IMR-90 (cell line): ENCODE data around the gene UBP1. TPM values are rescaled to one million over a fixed set of nuclear protein-coding genes. Genes with fewer than 3 reads are reported as not detected.

ENCODE experiments used
- ATAC-seq: fragments of 200-7000 bp; cut with Tn5 transposase; 2 replicates; pipeline ENCODE4 v1.9.1; 2020; ENCODE audit warnings: low read depth, mild to moderate bottlenecking, moderate library complexity
- BruUV-seq: library from RNA; stranded (reverse); fragments of 400-500 nt; replicated peaks from 2 replicates; lab custom pipeline; 2021; lab: Mats Ljungman, UMichigan
- CTCF ChIA-PET: fragments of 300-600 bp; formaldehyde crosslinking; extraction: SDS; loops from one replicate; lab custom pipeline; 2021; ENCODE audit warnings: antibody characterized with exemption; lab: Yijun Ruan, JAX
- POLR2A ChIA-PET: fragments of 300-600 bp; sonication (Branson Sonifier 250); formaldehyde crosslinking; loops from one replicate; lab custom pipeline; 2022; ENCODE audit warnings: antibody characterized with exemption; ENCODE audit not compliant: unreplicated experiment; lab: Charles Lee
- DNase-seq: peaks from one replicate; pipeline ENCODE4 v3.0.0; 2013
- H2AFZ ChIP-seq: replicated peaks from 2 replicates; pipeline ENCODE3; 2013; ENCODE audit warnings: low read length, mild to moderate bottlenecking; ENCODE audit not compliant: poor library complexity
- H2AK5ac ChIP-seq: 2 replicates; pipeline ENCODE4 v1.6.1; 2013; ENCODE audit warnings: low read depth, low read length, inconsistent platforms
- H2AK9ac ChIP-seq: replicated peaks from 2 replicates; pipeline ENCODE3; 2013; ENCODE audit warnings: mild to moderate bottlenecking, low read depth, low read length, moderate library complexity; ENCODE audit not compliant: poor library complexity
- H2BK120ac ChIP-seq: 2 replicates; pipeline ENCODE4 v1.6.1; 2013; ENCODE audit warnings: low read depth, low read length, inconsistent platforms
- H2BK15ac ChIP-seq: 3 replicates; pipeline ENCODE4 v1.6.1; 2013; ENCODE audit warnings: low read depth, low read length, inconsistent platforms
- H2BK20ac ChIP-seq: 2 replicates; pipeline ENCODE4 v1.6.1; 2013; ENCODE audit warnings: low read depth, mild to moderate bottlenecking, inconsistent platforms, low read length, moderate library complexity
- H2BK5ac ChIP-seq: 2 replicates; pipeline ENCODE4 v1.6.1; 2013; ENCODE audit warnings: mild to moderate bottlenecking, low read depth, low read length, inconsistent platforms; ENCODE audit not compliant: poor library complexity, severe bottlenecking
- H3K14ac ChIP-seq: replicated peaks from 2 replicates; pipeline ENCODE4 v1.6.1; 2013; ENCODE audit warnings: low read depth, low read length, inconsistent platforms
- H3K18ac ChIP-seq: 2 replicates; pipeline ENCODE4 v1.6.1; 2013; ENCODE audit warnings: low read depth, low read length, control low read depth
- H3K23ac ChIP-seq: 2 replicates; pipeline ENCODE4 v1.6.1; 2013; ENCODE audit warnings: low read depth, low read length, inconsistent platforms
- H3K27ac ChIP-seq: 2 replicates; pipeline ENCODE4 v1.5.1; 2013; ENCODE audit warnings: mild to moderate bottlenecking, control low read depth, low read length; ENCODE audit not compliant: insufficient read depth
- H3K27me3 ChIP-seq: 2 replicates; pipeline ENCODE4 v1.6.1; 2013; ENCODE audit warnings: low read length; ENCODE audit not compliant: control insufficient read depth, insufficient read depth
- H3K36me3 ChIP-seq: 2 replicates; pipeline ENCODE4 v1.6.1; 2013; ENCODE audit warnings: low read length, mixed read lengths; ENCODE audit not compliant: control insufficient read depth, insufficient read depth
- H3K4ac ChIP-seq: 2 replicates; pipeline ENCODE4 v1.6.1; 2013; ENCODE audit warnings: low read depth, low read length, inconsistent platforms
- H3K4me1 ChIP-seq: 2 replicates; pipeline ENCODE4 v1.6.1; 2013; ENCODE audit warnings: low read length, mixed read lengths; ENCODE audit not compliant: control insufficient read depth, insufficient read depth
- H3K4me2 ChIP-seq: 2 replicates; pipeline ENCODE4 v1.6.1; 2013; ENCODE audit warnings: low read depth, mild to moderate bottlenecking, control low read depth, low read length, moderate library complexity
- H3K4me3 ChIP-seq: 2 replicates; pipeline ENCODE4 v1.5.1; 2013; ENCODE audit warnings: low read depth, mild to moderate bottlenecking, control low read depth, low read length, moderate library complexity; ENCODE audit not compliant: insufficient read depth
- H3K56ac ChIP-seq: 2 replicates; pipeline ENCODE4 v1.6.1; 2013; ENCODE audit warnings: low read length, inconsistent platforms; ENCODE audit not compliant: insufficient read depth; ENCODE audit errors: extremely low read depth
- H3K79me1 ChIP-seq, 2 experiments: 2 replicates each; pipeline ENCODE4 v1.6.1; 2013; ENCODE audit warnings: low read length in 2 of 2, inconsistent platforms in 1 of 2, low read depth in 1 of 2
- H3K9ac ChIP-seq: 2 replicates; pipeline ENCODE4 v1.6.1; 2013; ENCODE audit warnings: low read depth, low read length, control low read depth
- H3K9me1 ChIP-seq: 2 replicates; pipeline ENCODE4 v1.6.1; 2013; ENCODE audit warnings: low read length, inconsistent platforms; ENCODE audit not compliant: insufficient read depth
- H3K9me3 ChIP-seq: 2 replicates; pipeline ENCODE4 v1.6.1; 2013; ENCODE audit warnings: low read length; ENCODE audit not compliant: control insufficient read depth, insufficient read depth
- H4K20me1 ChIP-seq: 2 replicates; pipeline ENCODE4 v1.6.1; 2013; ENCODE audit warnings: low read length, inconsistent platforms; ENCODE audit not compliant: insufficient read depth
- H4K5ac ChIP-seq: 2 replicates; pipeline ENCODE4 v1.6.1; 2013; ENCODE audit warnings: mild to moderate bottlenecking, low read depth, low read length, control low read depth
- H4K8ac ChIP-seq, 2 experiments: 2 replicates each; pipeline ENCODE4 v1.6.1; 2013; ENCODE audit warnings: low read depth in 2 of 2, low read length in 2 of 2, control low read depth in 1 of 2, inconsistent platforms in 1 of 2
- H4K91ac ChIP-seq: 2 replicates; pipeline ENCODE4 v1.6.1; 2013; ENCODE audit warnings: low read depth, low read length, inconsistent platforms; ENCODE audit not compliant: insufficient read depth
- FOS ChIP-seq: fragments of 150-350 bp; IDR thresholded peaks from 2 replicates; pipeline ENCODE4 v1.6.1; 2016; ENCODE audit warnings: low read depth, low read length
- MAFK ChIP-seq: IDR thresholded peaks from 2 replicates; pipeline ENCODE4 v1.6.1; 2012; ENCODE audit warnings: low read depth, low read length, improper control_type of control experiment
- WGBS, 2 experiments: methylation state at CpG; one replicate each; pipeline versions ENCODE4 v1.1.5 to v1.1.7; 2013; ENCODE audit warnings: missing lambda C conversion rate in 2 of 2; ENCODE audit not compliant: insufficient read length in 1 of 2; ENCODE audit errors: extremely low coverage in 2 of 2; 5-methylcytosine and 5-hydroxymethylcytosine counted together
- dilution Hi-C: fragments of 300-500 bp; cut with HindIII; formaldehyde crosslinking; loops from one replicate; pipeline ENCODE4 v1.14.3; 2018; ENCODE audit warnings: low sequenced_read_pairs; ENCODE audit not compliant: unreplicated experiment
- in situ Hi-C: fragments of 300-500 bp; cut with MboI; formaldehyde crosslinking; loops from 3 replicates; pipeline ENCODE4 v1.14.3; 2019; ENCODE audit warnings: low sequenced_read_pairs, inconsistent platforms, mixed read lengths
- intact Hi-C: fragments of 100-400 bp; cut with micrococcal nuclease; formaldehyde crosslinking; loops from 2 replicates; pipeline ENCODE4 v1.10.0; 2022
- polyA plus RNA-seq, 3 experiments: library from polyadenylated mRNA; depleted of rRNA; stranded (reverse); fragments of >200 nt; gene quantifications; 2 replicates each; pipeline ENCODE4 v1.2.3, GENCODE V29; 2012; ENCODE audit warnings: low replicate concordance in 1 of 3
- total RNA-seq: library from RNA; depleted of rRNA; stranded (reverse); fragments of >200 nt; gene quantifications from 2 replicates; pipeline ENCODE4 v1.2.3, GENCODE V29; 2012

UBP1 gene
- total and polyA plus RNA-seq, 2 of the 4 experiments (the other 2 are of a cell fraction): 56.3 to 73.8 TPM

DNA sequence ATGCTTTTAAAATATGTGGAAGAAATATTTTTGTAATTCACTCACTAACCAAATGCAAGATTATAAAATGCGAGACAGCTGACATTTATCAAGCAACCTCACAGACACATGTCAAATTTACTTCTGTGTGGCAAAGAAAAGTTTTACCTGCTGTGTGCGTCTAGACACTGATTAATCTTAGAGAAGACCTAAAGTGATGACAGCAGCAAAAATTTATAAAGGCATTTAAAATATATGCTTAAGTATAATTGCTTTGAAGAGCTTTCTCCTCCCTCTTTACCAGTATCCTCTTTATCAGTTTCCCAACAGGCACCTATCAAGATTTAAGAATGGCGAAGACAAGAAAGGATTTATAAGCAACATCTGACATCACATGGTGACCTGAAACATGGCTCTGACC, 37.3 kb downstream of the UBP1 start:
- Histone ChIP-seq H3K27ac (no peak overlapping the region), H2BK5ac (no peak overlapping the region), H3K9me3 (no peaks in the 10 kb centered on the region), H2BK120ac (no peak overlapping the region), H4K8ac (no peak overlapping the region), H4K5ac (no peak overlapping the region), H3K9me1 (peaks cover 9% of the 10 kb centered on the region), H3K9ac (no peak overlapping the region), H3K79me1 (peaks cover 28 to 52% of the 10 kb centered on the region in 2 experiments), H3K27me3 (no peaks in the 10 kb centered on the region), H4K20me1 (peaks cover 3% of the 10 kb centered on the region), H2AFZ (no peak overlapping the region), H3K56ac (no peak overlapping the region), H3K14ac (no peak overlapping the region), H3K4me1 (peaks cover 6% of the 10 kb centered on the region), H3K4me3 (no peak overlapping the region), H3K23ac (no peak overlapping the region), H2AK9ac (no peak overlapping the region), H2BK15ac (no peak overlapping the region), H3K4ac (no peak overlapping the region), H3K4me2 (no peak overlapping the region), H2BK20ac (no peak overlapping the region), H3K36me3 (peaks cover 44% of the 10 kb centered on the region), H4K91ac (no peak overlapping the region), H2AK5ac (no peak overlapping the region), H3K18ac (no peak overlapping the region)
- POLR2A ChIA-PET: no interaction called here
- no peak for TF ChIP-seq FOS
- peak; percentile 93 for TF ChIP-seq MAFK
- BruUV-seq: no TSS peak
- dilution Hi-C loops: no loop called here
- WGBS, 2 experiments: 100% methylated on average over 1 of the region's 3 CpGs; no CpG with 5 or more reads in 1 of the 2 experiments
- ATAC-seq (no peak), DNase-seq (no peak)
- CTCF ChIA-PET: no interaction called here
- intact Hi-C loops: loop anchor here (1.0 to 10.0 kb wide), 3 partner anchors 8 to 382 kb away; partner anchors contain the start of gene CLASP2
- in situ Hi-C loops: no loop called here
